Measurements from ENCODE around the gene IRGC.

GRCh38 chr19:43692385-43692784 is 23.5 kb upstream of the IRGC start:
- TF ChIP-seq POLR2A (IDR thresholded peaks at IDR 0.05), result no peak
- TF ChIP-seq CTCF (IDR thresholded peaks at IDR 0.05), result no peak
